ENCODE measurements around the gene VWA5B2.

DNA sequence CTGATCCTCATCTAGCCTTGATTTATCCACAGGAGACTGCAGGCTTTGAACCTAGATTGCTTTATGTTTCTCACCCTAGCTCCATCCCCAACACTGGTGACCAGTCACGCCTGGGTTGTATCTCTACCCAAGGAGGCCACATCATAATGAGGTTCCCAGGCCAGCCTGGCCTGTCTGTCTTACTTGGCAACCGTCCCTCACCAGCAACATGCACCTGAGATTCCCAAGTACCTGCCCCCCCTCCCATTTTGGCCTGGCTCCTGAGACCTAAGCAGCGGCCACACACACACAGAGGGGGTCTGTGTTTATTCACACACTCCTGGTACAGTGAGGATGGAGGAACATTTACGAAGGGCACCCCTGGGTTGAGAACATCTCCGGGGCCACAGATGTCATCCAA is 29.5 kb downstream of the VWA5B2 start:
- TF ChIP-seq, protein P1, sequence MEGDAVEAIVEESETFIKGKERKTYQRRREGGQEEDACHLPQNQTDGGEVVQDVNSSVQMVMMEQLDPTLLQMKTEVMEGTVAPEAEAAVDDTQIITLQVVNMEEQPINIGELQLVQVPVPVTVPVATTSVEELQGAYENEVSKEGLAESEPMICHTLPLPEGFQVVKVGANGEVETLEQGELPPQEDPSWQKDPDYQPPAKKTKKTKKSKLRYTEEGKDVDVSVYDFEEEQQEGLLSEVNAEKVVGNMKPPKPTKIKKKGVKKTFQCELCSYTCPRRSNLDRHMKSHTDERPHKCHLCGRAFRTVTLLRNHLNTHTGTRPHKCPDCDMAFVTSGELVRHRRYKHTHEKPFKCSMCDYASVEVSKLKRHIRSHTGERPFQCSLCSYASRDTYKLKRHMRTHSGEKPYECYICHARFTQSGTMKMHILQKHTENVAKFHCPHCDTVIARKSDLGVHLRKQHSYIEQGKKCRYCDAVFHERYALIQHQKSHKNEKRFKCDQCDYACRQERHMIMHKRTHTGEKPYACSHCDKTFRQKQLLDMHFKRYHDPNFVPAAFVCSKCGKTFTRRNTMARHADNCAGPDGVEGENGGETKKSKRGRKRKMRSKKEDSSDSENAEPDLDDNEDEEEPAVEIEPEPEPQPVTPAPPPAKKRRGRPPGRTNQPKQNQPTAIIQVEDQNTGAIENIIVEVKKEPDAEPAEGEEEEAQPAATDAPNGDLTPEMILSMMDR (IDR thresholded peaks at IDR 0.05) = no peak
- no peak for TF ChIP-seq POLR2A (IDR thresholded peaks at IDR 0.05)

Measured in lower leg skin (tissue), 3 donors.